Bronchial epithelial cell (primary cell): ENCODE results near the gene ASAP2. TPM values are rescaled to one million over a fixed set of nuclear protein-coding genes. Genes with fewer than 3 reads are reported as not detected.
A peak's percentile ranks its signal among the peaks of the same experiment; 100 is the strongest.

Source experiments
- DNase-seq: peaks from one replicate; pipeline ENCODE4 v3.0.0-alpha.2; 2010; ENCODE audit warnings: low read depth
- FAIRE-seq: peaks from 2 replicates; lab custom pipeline; 2011; peaks lifted over from hg19 to GRCh38; lab: Jason Lieb, UNC
- H3K27me3 ChIP-seq: 2 replicates; pipeline ENCODE4 v1.5.1; 2011; ENCODE audit warnings: low read length; ENCODE audit not compliant: control insufficient read depth, insufficient read depth
- H3K36me3 ChIP-seq: 2 replicates; pipeline ENCODE4 v1.5.1; 2011; ENCODE audit warnings: low read length; ENCODE audit not compliant: control insufficient read depth, insufficient read depth
- H3K4me3 ChIP-seq: 2 replicates; pipeline ENCODE4 v1.5.1; 2011; ENCODE audit warnings: mild to moderate bottlenecking, low read depth, low read length, control low read depth
- CTCF ChIP-seq: IDR thresholded peaks from 2 replicates; pipeline ENCODE4 v1.5.1; 2011; ENCODE audit warnings: mild to moderate bottlenecking, moderate library complexity, low read length, control low read depth, inconsistent platforms; ENCODE audit not compliant: insufficient read depth, severe bottlenecking
- total RNA-seq: library from RNA; depleted of rRNA; stranded (reverse); fragments of >200 nt; gene quantifications from 2 replicates; pipeline ENCODE4 v1.2.1, GENCODE V29; 2014

The ASAP2 gene
- total RNA-seq, 1 donor from 2014 or later: 25.5 TPM

GRCh38 chr2:9169349-9170107, 37.1 kb upstream of the ASAP2 start:
- Histone ChIP-seq H3K27me3 (no peaks in the 10 kb centered on the region), H3K36me3 (no peaks in the 10 kb centered on the region), H3K4me3 (no peak overlapping the region)
- DNase-seq (no peak), FAIRE-seq (no peak)
- TF ChIP-seq CTCF: no peak

GRCh38 chr2:9170458-9171130, 36.0 kb upstream of the ASAP2 start:
- TF ChIP-seq CTCF: no peak
- DNase-seq: peak; percentile 74
- FAIRE-seq: no peak
- Histone ChIP-seq H3K27me3 (no peaks in the 10 kb centered on the region), H3K4me3 (no peak overlapping the region), H3K36me3 (no peaks in the 10 kb centered on the region)

- H3K27me3 ChIP-seq: no peaks in the 10 kb centered on the region
- no peaks in the 10 kb centered on the region for H3K36me3 ChIP-seq
- no peak for TF ChIP-seq CTCF
- DNase-seq (peak; percentile 85), FAIRE-seq (no peak)
- H3K4me3 ChIP-seq: no peak overlapping the region
These were observed 31.7 kb upstream of the ASAP2 start for GRCh38 chr2:9174771-9175437.

GRCh38 chr2:9178110-9178903, 28.3 kb upstream of the ASAP2 start:
- H3K4me3 ChIP-seq: no peak overlapping the region
- FAIRE-seq: no peak
- peak; percentile 81 for DNase-seq
- no peaks in the 10 kb centered on the region for H3K36me3 ChIP-seq
- no peaks in the 10 kb centered on the region for H3K27me3 ChIP-seq
- no peak for TF ChIP-seq CTCF

GRCh38 chr2:9178904-9179571, 27.6 kb upstream of the ASAP2 start:
- no peaks in the 10 kb centered on the region for H3K36me3 ChIP-seq
- H3K4me3 ChIP-seq: no peak overlapping the region
- peak; percentile 13 for FAIRE-seq
- H3K27me3 ChIP-seq: no peaks in the 10 kb centered on the region
- TF ChIP-seq CTCF: no peak
- peak; percentile 92 for DNase-seq
